ENCODE measurements around the gene GTPBP4.
A peak's percentile ranks its signal among the peaks of the same experiment; 100 is the strongest.

DNA sequence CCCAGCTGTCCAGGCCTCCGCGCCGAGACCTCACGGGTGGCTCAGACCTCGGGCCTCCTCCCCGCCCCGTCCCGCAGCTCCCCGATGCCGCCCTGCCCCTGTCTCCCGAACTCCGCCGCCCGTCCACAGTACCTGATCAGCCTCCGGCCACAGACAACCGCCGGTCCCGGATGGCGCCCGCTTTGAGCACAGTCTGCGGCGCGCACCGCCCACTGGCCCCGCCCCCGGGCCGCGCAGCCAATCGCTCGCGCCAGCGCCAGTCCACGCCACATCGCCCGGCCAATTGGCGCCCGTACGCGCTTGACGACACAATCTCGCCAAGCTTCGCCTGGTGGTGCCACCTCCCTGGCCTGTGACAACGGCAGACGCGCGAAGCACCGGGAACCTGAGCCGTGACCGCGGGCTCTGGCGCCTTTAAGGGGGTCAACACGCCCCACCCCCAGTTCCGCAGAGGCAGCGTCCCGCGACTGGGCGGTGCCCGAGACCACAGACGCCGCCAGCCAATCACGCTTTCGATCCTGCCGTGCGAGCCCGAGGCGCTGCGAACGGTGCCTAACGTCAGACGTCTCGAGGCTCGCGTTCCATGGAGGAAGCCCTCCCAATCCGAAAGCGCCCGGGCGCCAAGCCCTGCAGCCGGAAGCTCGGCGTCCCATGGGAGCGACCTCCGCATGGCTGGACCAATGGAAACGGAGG is 60.6 kb downstream of the GTPBP4 start, which contains the start of gene IDI1:
- TF ChIP-seq CTCF (IDR thresholded peaks at IDR 0.05) (no peak), POLR2A (IDR thresholded peaks at IDR 0.05) (peak; percentile 97)
